GM18502 (cell line): ENCODE data around the gene JAKMIP3.

ENCODE experiments used
- ATAC-seq: cut with Tn5 transposase; IDR thresholded peaks from one replicate; pipeline ENCODE4 v1.9.1; 2021; ENCODE audit warnings: mild to moderate bottlenecking; ENCODE audit not compliant: unreplicated experiment, poor library complexity

The JAKMIP3 gene

DNA sequence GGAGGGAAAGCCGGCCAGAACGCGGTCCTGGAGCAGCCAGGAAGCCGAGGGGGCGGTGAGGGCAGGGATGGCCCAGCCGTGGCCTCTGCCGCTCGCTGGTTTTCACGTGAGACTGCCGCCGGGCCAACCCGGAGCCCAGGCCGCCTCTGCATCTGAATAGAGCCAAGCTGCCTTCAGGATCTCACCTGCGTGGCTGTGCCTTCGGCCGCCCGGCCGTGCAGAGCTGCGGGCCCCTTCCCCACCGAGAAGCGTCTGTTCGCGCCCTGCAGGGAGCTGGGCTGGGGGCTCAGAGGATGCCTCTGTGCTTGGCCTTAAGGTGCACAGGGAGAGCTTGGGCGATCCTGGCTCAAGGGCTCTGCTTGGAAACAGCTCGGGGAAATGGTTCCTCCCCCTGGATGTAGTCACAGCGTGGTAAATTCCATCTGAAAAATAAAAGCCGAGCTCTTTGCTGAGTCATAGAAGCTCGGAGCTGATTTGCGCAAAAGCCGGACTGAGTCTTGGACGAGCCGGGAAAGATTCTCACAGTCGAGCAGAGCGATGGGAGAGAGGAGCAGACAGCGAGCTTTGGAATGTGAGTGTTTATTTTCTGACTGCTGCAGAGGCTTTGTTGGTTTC, at the start of gene JAKMIP3:
Gene JAKMIP3, plus strand, starts transcription at position 456 of the 615 bp plus-strand sequence. CDS start 38,863 bp downstream, outside the sequence.
- no peak for ATAC-seq

DNA sequence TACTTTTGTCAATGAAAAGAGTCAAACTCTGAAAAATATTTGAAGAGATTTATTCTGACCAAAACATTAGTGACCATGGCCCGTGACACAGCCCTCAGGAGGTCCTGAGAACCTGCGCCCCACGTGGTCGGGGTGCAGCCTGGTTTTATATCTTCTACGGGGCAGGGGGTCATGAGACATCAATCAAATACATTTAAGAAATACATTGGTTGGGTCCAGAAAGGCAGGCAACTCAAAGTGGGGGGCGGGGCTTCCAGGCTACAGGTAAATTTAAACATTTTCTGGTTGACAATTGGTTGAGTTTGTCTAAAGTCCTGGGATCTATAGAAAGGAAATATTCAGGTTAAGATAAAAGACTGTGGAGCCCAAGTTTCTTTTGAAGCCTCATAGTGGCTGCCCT, 49.2 kb upstream of the JAKMIP3 start:
- no peak for ATAC-seq

DNA sequence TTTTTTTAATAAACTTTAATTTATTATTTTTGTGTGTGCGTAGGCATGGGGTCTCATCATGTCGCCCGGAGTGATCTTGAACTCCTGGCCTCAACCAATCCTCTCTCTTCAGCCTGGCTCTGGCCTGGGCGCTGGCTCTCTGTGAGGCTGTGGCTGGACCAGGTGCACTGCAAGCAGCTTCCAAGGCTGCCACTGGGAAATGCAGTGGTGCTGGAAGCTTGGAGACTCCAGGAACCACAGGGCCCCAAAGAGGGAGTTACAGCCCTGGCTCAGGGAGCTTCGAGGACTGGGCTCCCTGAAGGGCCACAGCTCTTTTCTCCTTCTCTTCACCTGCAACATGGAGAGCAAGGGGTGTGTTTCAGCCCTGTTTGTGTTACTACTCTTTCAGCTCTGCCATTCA, 47.3 kb upstream of the JAKMIP3 start:
- no peak for ATAC-seq

- ATAC-seq: no peak
Measured at GRCh38 chr10:132019366-132019765, 46.4 kb upstream of the JAKMIP3 start.

DNA sequence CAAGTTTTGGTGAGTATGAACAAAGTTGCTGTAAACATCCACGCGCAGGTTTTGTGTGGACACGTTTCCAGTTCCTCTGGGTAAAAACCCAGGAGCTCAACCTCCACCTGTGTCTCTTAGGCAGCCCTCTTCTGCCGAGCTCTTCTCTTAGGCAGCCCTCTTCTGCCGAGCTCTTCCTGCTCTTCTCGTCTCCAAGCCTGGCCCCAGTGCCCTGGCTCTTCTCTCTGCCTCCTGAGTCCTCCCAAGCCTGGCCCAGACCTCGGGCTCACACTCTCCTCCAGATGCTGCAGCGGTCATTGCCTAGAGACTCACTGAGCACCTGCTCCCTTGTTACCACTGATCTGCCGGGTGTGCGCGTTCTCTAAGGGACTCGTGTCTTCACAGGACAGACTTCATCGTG, 45.3 kb upstream of the JAKMIP3 start:
- ATAC-seq: no peak

DNA sequence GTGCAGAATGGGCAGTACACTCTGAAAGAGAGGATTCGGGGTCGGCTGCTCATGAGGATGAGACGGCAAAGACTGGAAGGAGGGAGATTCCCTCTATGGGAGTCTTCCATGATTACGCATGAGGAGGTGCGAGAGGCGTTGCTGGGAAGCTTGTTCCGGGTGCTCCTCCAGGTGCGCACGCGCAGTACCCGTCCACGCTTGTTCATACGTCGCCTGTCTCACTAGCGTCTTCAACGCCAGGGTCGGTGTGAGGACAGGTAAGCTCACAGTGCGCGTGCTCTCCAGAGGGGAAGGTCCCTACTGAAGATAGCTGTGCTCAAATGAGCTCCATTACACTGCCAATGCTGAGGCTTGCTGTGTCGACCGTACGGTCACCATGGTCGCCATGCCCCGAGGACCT, 44.7 kb upstream of the JAKMIP3 start:
- no peak for ATAC-seq

DNA sequence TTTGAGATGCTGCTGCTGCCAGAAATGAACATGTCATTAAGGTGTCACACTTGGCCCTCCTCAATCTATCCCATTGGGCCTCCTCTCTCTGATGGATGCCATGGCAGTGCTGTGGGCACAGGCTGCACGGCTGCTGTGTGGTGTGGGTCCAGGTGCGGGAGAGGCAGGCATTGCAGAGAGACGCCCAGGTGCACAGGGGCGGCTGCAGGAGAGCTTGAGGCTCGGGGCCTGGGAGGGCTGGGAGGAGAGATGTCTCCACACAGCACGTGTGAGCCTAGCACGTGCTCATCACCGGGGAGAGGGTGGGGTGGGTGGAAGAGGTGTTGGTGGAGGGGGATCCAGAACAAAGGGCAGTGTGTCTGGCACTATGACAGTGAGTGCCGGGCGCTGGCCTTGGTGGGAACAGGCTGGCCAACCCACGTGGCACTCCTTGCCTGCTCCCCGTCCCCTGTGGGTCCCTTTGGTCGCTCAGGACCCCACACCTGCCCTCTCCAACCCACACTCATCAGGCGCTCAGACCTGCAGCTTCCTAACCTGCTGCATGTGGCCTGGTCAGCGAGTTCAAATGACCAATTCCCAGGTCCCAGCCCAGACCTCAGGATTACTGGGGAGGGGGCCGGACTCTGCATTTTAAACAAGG, 44.1 kb upstream of the JAKMIP3 start:
- no peak for ATAC-seq

DNA sequence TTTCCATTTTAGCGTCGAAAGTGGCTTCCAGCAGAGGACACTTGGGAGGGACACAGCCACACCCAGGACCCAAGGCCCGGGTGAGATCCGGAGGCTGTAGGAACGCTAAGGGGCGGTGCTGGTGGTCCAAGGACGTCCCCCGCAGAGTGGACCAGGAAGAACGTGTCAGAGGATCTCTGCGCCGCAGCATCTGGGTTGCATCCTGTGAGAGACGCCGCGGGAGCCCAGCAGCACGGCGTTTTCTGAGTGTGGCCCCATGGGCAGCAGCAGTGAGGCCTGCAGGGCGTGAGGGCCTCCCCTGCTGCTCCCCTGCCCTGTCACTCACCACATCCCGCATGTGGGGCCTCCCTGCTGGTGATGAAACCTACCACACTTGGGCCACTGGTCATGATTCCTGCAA, 43.5 kb upstream of the JAKMIP3 start:
- no peak for ATAC-seq

GRCh38 chr10:132023092-132023811, 42.5 kb upstream of the JAKMIP3 start:
- ATAC-seq: peak; percentile 69

- ATAC-seq: no peak
Measured at GRCh38 chr10:132027423-132027983, 38.2 kb upstream of the JAKMIP3 start.

GRCh38 chr10:132028706-132029105, 37.0 kb upstream of the JAKMIP3 start:
- no peak for ATAC-seq

- ATAC-seq: no peak
Measured at GRCh38 chr10:132030898-132031463, 34.8 kb upstream of the JAKMIP3 start.

GRCh38 chr10:132033632-132034031, 32.1 kb upstream of the JAKMIP3 start:
- no peak for ATAC-seq

DNA sequence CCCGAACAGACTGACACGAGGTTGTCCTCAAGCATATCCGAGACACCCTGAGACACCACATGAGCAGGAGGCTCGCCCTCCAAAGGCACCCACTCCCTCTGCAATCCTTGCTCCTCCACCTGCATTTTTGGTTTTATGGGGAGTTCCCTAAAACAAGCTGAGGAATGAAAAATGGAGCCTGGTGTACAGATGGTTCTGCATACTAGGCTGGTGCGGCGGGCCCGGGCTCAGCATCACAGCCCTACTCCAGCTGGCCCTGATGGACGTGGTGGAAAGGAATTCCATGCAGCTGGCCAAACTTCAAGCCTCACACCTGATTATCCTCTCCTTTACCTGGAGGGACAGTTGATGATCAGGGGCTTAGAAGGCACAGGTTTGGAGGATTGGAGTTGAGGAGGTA, 30.3 kb upstream of the JAKMIP3 start:
- ATAC-seq: no peak

GRCh38 chr10:132036153-132036886, 29.4 kb upstream of the JAKMIP3 start:
- no peak for ATAC-seq

- no peak for ATAC-seq
Measured at GRCh38 chr10:132036887-132037675, 28.7 kb upstream of the JAKMIP3 start.

- no peak for ATAC-seq
Measured at GRCh38 chr10:132037676-132037975, 28.1 kb upstream of the JAKMIP3 start.

- no peak for ATAC-seq
Measured at GRCh38 chr10:132039371-132039770, 26.4 kb upstream of the JAKMIP3 start.

- no peak for ATAC-seq
Measured at GRCh38 chr10:132040046-132040445, 25.7 kb upstream of the JAKMIP3 start.

GRCh38 chr10:132041340-132041739, 24.4 kb upstream of the JAKMIP3 start:
- ATAC-seq: no peak
